OCI-LY1 (cell line): ENCODE results near the gene ENTPD3.

Experiments used
- CTCF ChIP-seq: fragments of 200-600 bp; sonication (generic), shearing (Covaris generic); IDR thresholded peaks from 2 replicates; pipeline ENCODE4 v1.5.1; 2017; ENCODE audit warnings: mild to moderate bottlenecking, antibody characterized with exemption, low read length, moderate library complexity, mixed read lengths
- EZH2 ChIP-seq: fragments of 200-600 bp; sonication (generic), shearing (Covaris generic); IDR thresholded peaks from 2 replicates; pipeline ENCODE4 v1.8.0; 2017; ENCODE audit warnings: borderline replicate concordance, mixed run types, mild to moderate bottlenecking, antibody characterized with exemption, low read length, moderate library complexity, mixed read lengths

- no peak for TF ChIP-seq CTCF
- no peak for TF ChIP-seq EZH2
Observed at GRCh38 chr3:40451551-40451950, 64.6 kb downstream of the ENTPD3 start.
